Mesangial cell (primary cell): ENCODE results near the gene SULT4A1. TPM values are rescaled to one million over a fixed set of nuclear protein-coding genes. Genes with fewer than 3 reads are reported as not detected.

Experiments
- total RNA-seq: library from RNA; depleted of rRNA; stranded (reverse); fragments of >200 nt; gene quantifications from 2 replicates; pipeline ENCODE4 v1.2.3, GENCODE V29; 2015

The SULT4A1 gene, protein sequence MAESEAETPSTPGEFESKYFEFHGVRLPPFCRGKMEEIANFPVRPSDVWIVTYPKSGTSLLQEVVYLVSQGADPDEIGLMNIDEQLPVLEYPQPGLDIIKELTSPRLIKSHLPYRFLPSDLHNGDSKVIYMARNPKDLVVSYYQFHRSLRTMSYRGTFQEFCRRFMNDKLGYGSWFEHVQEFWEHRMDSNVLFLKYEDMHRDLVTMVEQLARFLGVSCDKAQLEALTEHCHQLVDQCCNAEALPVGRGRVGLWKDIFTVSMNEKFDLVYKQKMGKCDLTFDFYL
- 0.51 and 0.65 TPM in 2 replicates for total RNA-seq

GRCh38 chr22:43862074-43862881 is at the start of gene SULT4A1:
TSS of gene SULT4A1 (minus strand) at chr22:43862513. CDS start at chr22:43862382, 131 bp downstream.

DNA sequence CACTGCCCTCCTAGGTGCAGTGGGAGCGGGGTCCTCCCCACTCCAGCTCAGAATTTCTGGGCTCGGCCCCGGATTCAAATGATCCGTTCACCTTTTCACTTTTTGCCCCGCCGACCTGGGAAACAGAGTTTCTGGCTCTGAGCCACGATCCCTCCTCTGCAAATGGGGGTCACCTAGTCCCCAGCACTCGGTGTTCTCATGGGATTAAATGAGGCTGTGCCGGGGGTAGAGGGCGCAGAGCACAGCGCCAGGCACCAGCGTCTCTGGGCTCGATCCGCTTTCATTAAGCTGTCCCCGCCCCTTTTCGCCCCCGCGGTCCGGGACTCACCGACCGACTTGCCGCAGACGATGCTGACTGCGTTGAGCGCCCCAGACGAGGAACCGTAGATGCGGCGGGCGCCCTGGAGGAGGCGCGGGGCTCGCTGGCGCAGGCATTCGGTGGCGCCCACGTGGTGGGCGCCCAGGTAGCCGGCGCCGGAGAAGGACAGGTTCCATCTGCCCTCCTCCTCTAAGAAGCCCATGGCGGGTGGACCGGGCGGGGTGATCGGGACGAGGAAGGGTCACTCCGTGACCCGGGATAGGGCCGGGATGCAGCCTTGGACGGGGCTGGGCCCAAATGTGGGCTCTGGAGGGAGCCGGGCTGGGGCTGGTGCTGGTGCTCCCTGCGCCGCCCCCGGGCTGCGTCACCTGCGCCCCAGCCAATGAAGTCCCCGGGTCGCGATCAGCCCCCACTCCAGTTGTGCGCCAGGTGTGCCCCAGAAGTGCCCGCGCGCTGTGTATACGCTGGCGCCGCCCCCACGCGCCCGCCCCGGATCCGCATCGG is 29.3 kb upstream of the SULT4A1 start, which contains the start of gene PNPLA5:
Gene PNPLA5, minus strand, starts transcription at position 654 of the 823 bp plus-strand sequence. Its CDS starts 133 bp downstream, at position 521.

GRCh38 chr22:43812149-43812842 is 50.0 kb downstream of the SULT4A1 start, which contains the start of gene EFCAB6:
TSS of gene EFCAB6 (minus strand) at chr22:43812305. CDS start at chr22:43782318, 29,987 bp downstream.

Other genes starting within 250 kb of the SULT4A1 start
- 0.25 and 0.65 TPM in 2 replicates for gene EFCAB6, start 50.2 kb downstream of the SULT4A1 start, total RNA-seq
- not detected in 2 replicates for gene PNPLA5, start 29.5 kb upstream of the SULT4A1 start, total RNA-seq
- 5.7 and 6.4 TPM in 2 replicates for gene PNPLA3, start 61.3 kb upstream of the SULT4A1 start, total RNA-seq
- gene SAMM50, start 92.9 kb upstream of the SULT4A1 start, total RNA-seq = 32.8 and 38.5 TPM in 2 replicates
- 67.3 and 86.0 TPM in 2 replicates for gene PARVB, start 161.8 kb upstream of the SULT4A1 start, total RNA-seq